Stimulated activated CD4-positive, alpha-beta T cell treated with anti-CD3 and anti-CD28 coated beads, Interleukin-2, amount 100 ng/mL, for 4 hours (primary cell): ENCODE data around the gene BBS5.

Source experiments
- DNase-seq: peaks from one replicate; pipeline ENCODE4 v3.0.0-alpha.2; 2020; ENCODE audit warnings: low read depth

BBS5 gene

DNA sequence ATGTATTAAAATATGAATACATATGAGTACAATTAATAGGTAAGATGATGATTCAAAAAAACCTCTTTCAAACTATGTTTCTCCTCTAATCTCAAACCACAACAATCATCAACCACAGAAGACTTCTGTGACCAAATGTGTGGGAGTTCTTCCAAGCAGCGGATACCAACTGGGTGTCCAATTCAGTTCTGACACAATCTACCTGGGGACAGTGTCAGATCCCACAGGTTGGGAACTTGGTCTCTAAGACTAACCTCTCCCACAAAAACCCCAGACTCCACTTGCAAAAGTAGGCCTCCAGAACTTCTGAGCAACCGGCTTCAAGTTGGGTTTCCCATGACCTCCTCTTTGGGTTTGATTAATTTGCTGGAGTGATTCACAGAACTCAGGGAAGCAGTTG, 67.5 kb downstream of the BBS5 start:
- no peak for DNase-seq
